HG02642 (cell line): ENCODE measurements around the gene C5.

Source experiments
- ATAC-seq: cut with Tn5 transposase; IDR thresholded peaks from one replicate; pipeline ENCODE4 v1.9.1; 2021; ENCODE audit warnings: mild to moderate bottlenecking; ENCODE audit not compliant: unreplicated experiment, poor library complexity

The C5 gene

GRCh38 chr9:120946259-120946658 is 103.8 kb downstream of the C5 start:
- ATAC-seq, result no peak

GRCh38 chr9:120944948-120945347 is 105.1 kb downstream of the C5 start:
- no peak for ATAC-seq

- ATAC-seq, result peak; percentile 92
Observed at GRCh38 chr9:120944434-120944843, 105.6 kb downstream of the C5 start.

- no peak for ATAC-seq
Observed at GRCh38 chr9:120942186-120943001, 107.7 kb downstream of the C5 start.

GRCh38 chr9:120941046-120941770 is 108.9 kb downstream of the C5 start:
- no peak for ATAC-seq

GRCh38 chr9:120940573-120940972 is 109.5 kb downstream of the C5 start:
- ATAC-seq, result no peak

GRCh38 chr9:120938851-120939250 is 111.2 kb downstream of the C5 start:
- ATAC-seq, result no peak

- no peak for ATAC-seq
Observed at GRCh38 chr9:120937596-120937995, 112.5 kb downstream of the C5 start.

- ATAC-seq, result no peak
Observed at GRCh38 chr9:120937127-120937526, 112.9 kb downstream of the C5 start.

GRCh38 chr9:120936764-120937122 is 113.3 kb downstream of the C5 start:
- ATAC-seq, result no peak

GRCh38 chr9:120936011-120936763 is 113.9 kb downstream of the C5 start:
- ATAC-seq, result peak; percentile 40

GRCh38 chr9:120935383-120935857 is 114.7 kb downstream of the C5 start:
- no peak for ATAC-seq

GRCh38 chr9:120934281-120934680 is 115.8 kb downstream of the C5 start:
- no peak for ATAC-seq

- ATAC-seq, result no peak
Observed at GRCh38 chr9:120933310-120934055, 116.6 kb downstream of the C5 start.

- ATAC-seq, result no peak
Observed at GRCh38 chr9:120932086-120932823, 117.8 kb downstream of the C5 start.

- ATAC-seq, result peak; percentile 44
Observed at GRCh38 chr9:120931231-120932085, 118.6 kb downstream of the C5 start.

- ATAC-seq, result no peak
Observed at GRCh38 chr9:120929229-120929791, 120.8 kb downstream of the C5 start.

- peak; percentile 43 for ATAC-seq
Observed at GRCh38 chr9:120928483-120929228, 121.4 kb downstream of the C5 start.
